ENCODE data around the gene CTIF.

DNA sequence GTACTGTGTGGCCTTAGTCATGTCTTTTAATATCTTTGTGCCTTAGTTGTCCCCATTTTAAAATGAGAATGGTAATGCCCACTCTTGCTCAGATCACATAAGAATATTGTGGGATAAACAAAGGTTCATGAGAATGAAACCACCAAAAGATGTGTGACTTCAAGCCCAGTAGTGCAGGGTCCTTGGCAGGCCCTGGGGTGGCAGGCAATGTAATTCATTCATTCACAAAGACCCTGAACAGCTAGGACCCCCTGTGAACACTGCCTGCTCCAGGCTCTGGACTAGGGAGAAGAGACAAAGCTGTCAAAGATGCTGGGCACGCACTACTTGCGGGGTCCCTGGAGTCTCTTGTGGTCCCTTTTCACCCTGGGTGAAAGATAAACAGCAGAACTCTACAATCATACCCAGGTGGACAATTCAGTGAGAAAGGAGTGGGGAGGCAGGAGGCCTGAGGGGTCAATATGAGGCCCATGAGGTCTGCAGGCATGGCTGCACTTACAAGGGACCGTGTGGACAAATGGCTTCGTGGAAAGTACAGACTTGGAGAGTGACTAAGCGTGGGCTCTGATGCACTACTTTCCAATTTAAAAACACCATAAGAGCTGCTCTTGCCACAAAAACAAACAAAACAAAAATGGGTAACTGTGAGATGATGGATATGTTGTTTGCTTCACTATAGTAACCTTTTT, 275.8 kb downstream of the CTIF start:
- TF ChIP-seq, protein P1, sequence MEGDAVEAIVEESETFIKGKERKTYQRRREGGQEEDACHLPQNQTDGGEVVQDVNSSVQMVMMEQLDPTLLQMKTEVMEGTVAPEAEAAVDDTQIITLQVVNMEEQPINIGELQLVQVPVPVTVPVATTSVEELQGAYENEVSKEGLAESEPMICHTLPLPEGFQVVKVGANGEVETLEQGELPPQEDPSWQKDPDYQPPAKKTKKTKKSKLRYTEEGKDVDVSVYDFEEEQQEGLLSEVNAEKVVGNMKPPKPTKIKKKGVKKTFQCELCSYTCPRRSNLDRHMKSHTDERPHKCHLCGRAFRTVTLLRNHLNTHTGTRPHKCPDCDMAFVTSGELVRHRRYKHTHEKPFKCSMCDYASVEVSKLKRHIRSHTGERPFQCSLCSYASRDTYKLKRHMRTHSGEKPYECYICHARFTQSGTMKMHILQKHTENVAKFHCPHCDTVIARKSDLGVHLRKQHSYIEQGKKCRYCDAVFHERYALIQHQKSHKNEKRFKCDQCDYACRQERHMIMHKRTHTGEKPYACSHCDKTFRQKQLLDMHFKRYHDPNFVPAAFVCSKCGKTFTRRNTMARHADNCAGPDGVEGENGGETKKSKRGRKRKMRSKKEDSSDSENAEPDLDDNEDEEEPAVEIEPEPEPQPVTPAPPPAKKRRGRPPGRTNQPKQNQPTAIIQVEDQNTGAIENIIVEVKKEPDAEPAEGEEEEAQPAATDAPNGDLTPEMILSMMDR (IDR thresholded peaks at IDR 0.05): no peak
- no peak for TF ChIP-seq EP300 (IDR thresholded peaks at IDR 0.05)
